ENCODE data around the gene TGIF2.

GRCh38 chr20:36623444-36623843, 50.0 kb downstream of the TGIF2 start:
- TF ChIP-seq CTCF (IDR thresholded peaks at IDR 0.05) (no peak), NR3C1 (CRISPR knock-in tag; conservative IDR thresholded peaks at IDR 0.05; ENCODE audit: low read depth) (no peak), MAX (CRISPR knock-in tag; IDR thresholded peaks at IDR 0.05) (no peak), MLX (CRISPR knock-in tag; IDR thresholded peaks at IDR 0.05) (no peak), TEAD1 (CRISPR knock-in tag; IDR thresholded peaks at IDR 0.05) (no peak)
